Thymus (tissue), 11 donors: ENCODE data around the gene RPL7A. TPM values are rescaled to one million over a fixed set of nuclear protein-coding genes. Genes with fewer than 3 reads are reported as not detected.

Experiments used
- DNase-seq, 9 donors: peaks; one replicate each; pipeline ENCODE4 v3.0.0-alpha.2; 2013; ENCODE audit warnings: low spot score in 9 of 9, low read depth in 6 of 9, missing footprints in 1 of 9
- H3K27ac ChIP-seq, 2 donors: one replicate each; pipeline ENCODE4 v1.5.1; 2013; ENCODE audit warnings: control low read depth in 1 of 2, low read depth in 1 of 2, low read length in 1 of 2, mild to moderate bottlenecking in 1 of 2, moderate library complexity in 1 of 2
- H3K27me3 ChIP-seq, 2 donors: one replicate each; pipeline ENCODE4 v1.5.1; 2013; ENCODE audit warnings: low read length in 1 of 2; ENCODE audit not compliant: control insufficient read depth in 2 of 2, insufficient read depth in 1 of 2
- H3K36me3 ChIP-seq, 2 donors: one replicate each; pipeline ENCODE4 v1.5.1; 2013; ENCODE audit warnings: low read length in 1 of 2, mild to moderate bottlenecking in 1 of 2, moderate library complexity in 1 of 2; ENCODE audit not compliant: control insufficient read depth in 2 of 2, insufficient read depth in 2 of 2
- H3K4me1 ChIP-seq, 2 donors: one replicate each; pipeline ENCODE4 v1.5.1; 2013; ENCODE audit warnings: low read length in 2 of 2; ENCODE audit not compliant: control insufficient read depth in 2 of 2, insufficient read depth in 2 of 2
- H3K4me3 ChIP-seq, 2 donors: one replicate each; pipeline ENCODE4 v1.5.1; 2013; ENCODE audit warnings: low read length in 2 of 2, control low read depth in 1 of 2, mild to moderate bottlenecking in 1 of 2
- H3K9me3 ChIP-seq, 2 donors: one replicate each; pipeline ENCODE4 v1.5.1; 2013; ENCODE audit warnings: low read length in 1 of 2, mild to moderate bottlenecking in 1 of 2; ENCODE audit not compliant: control insufficient read depth in 2 of 2, insufficient read depth in 1 of 2
- WGBS: extraction: QIAGEN DNeasy Blood & Tissue Kit; methylation state at CpG from one replicate; pipeline ENCODE4 v1.1.7; 2013; 5-methylcytosine and 5-hydroxymethylcytosine counted together
- polyA plus RNA-seq: library from polyadenylated mRNA; stranded (reverse); fragments of 200-250 nt; gene quantifications from one replicate; pipeline ENCODE4 v1.2.3, GENCODE V29; 2013
- total RNA-seq: library from RNA; stranded (reverse); fragments of 120-200 nt; gene quantifications from one replicate; pipeline ENCODE4 v1.2.4, GENCODE V29; 2013
- donor health status: healthy.

RPL7A gene
- total and polyA plus RNA-seq, 2 donors, result 2,397 to 3,092 TPM

- H3K27ac ChIP-seq, result no peak overlapping the region
- 98% methylated on average over 14 of the region's 14 CpGs for WGBS
- no peak overlapping the region for H3K4me3 ChIP-seq
- peaks cover 49 to 54% of the 10 kb centered on the region in 2 donors for H3K36me3 ChIP-seq
- H3K27me3 ChIP-seq, result no peaks in the 10 kb centered on the region
- no peak for DNase-seq
- peaks cover 13 to 23% of the 10 kb centered on the region in 2 donors for H3K4me1 ChIP-seq
- no peaks in the 10 kb centered on the region for H3K9me3 ChIP-seq
Observed at GRCh38 chr9:133357656-133358055, 9.6 kb downstream of the RPL7A start.

DNA sequence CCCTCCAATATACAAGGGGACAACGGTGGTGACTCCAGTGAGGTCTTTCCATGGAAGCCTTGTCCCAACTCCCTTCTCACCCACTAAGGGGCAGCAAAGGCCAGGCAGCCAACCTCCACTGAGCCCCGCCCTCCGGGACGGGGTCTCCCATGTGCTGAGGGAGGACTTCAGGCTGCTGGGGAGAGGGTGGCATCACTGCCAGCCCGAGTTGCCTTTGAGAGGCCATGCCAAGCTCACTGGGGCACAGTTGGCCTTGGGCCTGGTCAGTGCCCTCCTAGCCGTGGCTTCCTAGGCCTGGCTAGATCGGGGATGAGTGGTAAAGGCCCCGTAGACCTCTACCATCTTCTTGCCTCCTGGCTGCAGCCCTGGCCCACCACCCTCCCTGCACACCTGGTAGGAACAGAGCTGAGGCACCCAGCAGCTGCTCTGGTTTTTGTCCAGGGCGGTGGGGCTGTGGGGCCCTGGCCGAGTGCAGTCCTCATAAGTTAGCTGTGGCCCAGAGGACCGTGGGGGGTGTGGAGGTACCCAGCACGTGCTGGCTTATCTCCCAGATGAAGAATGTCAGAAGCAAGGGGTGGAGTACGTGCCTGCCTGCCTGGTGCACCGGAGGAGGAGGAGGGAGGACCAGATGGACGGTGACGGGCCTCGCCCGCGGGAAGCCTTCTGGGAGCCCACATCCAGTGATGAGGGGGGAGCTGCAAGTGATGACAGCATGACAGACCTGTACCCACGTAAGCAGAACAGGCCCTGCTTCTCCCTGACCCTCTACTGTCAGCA is 11.6 kb downstream of the RPL7A start:
- no peak overlapping the region for H3K27ac ChIP-seq
- no peak overlapping the region for H3K4me3 ChIP-seq
- no peaks in the 10 kb centered on the region for H3K27me3 ChIP-seq
- no peaks in the 10 kb centered on the region for H3K9me3 ChIP-seq
- H3K4me1 ChIP-seq, result peaks cover 13 to 23% of the 10 kb centered on the region in 2 donors
- peaks cover 52% of the 10 kb centered on the region in 2 donors for H3K36me3 ChIP-seq
- WGBS, result 93% methylated on average over 20 of the region's 20 CpGs
- no peak for DNase-seq

DNA sequence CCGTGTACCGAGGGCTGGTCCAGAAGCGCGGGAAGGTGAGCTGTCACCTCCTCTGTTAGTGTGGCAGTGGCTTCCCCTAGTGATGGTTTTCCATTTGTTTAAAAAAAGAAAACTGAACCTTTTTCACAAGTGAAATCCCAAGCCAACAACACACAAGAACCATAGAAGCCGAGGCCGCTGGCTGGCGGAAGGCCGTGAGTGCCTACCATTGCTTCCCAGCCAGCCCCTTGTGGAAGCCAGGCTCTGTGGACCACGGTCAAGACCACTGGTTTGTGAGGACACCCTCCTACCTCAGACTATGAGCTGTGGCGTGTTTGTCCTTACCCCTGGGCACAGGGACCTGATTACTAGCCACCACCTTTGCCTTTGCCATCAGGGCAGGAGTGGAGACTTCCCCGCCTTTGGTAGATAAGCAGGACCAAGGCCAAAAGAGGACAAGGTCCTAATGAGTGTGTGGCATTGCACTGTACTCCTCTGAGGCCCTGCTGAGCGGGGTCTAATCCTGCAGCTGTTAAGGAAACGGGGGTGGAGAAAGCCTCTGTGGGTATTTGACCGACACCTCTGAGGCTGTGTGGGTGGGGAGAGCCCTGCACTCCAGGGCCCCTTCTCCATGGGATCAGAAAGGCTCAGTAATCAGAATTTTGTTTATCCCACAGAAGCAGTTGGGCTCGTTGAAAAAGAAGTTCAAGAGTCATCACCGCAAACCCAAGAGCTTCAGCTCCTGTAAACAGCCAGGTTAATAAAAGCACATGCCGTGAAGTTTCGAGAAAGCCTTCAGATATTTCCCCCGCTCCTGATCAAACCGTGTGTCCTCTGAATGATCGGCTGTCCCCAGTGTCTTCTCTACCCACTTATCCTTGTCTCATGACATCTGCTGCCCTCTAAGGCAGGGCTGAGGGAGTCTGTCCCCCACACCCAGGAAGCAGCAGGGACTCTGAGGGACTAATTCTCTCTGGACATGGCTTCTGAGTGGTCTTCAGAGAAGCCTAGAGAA is 12.7 kb downstream of the RPL7A start:
- no peaks in the 10 kb centered on the region for H3K9me3 ChIP-seq
- H3K36me3 ChIP-seq, result peaks cover 61 to 62% of the 10 kb centered on the region in 2 donors
- no peak overlapping the region for H3K4me3 ChIP-seq
- WGBS, result 94% methylated on average over 21 of the region's 21 CpGs
- no peak for DNase-seq
- peaks cover 10 to 20% of the 10 kb centered on the region in 2 donors for H3K4me1 ChIP-seq
- no peaks in the 10 kb centered on the region for H3K27me3 ChIP-seq
- H3K27ac ChIP-seq, result no peak overlapping the region

- no peak overlapping the region for H3K4me3 ChIP-seq
- H3K9me3 ChIP-seq, result no peaks in the 10 kb centered on the region
- WGBS, result 95% methylated on average over 13 of the region's 13 CpGs
- peaks cover 70 to 71% of the 10 kb centered on the region in 2 donors for H3K36me3 ChIP-seq
- no peak for DNase-seq
- H3K27ac ChIP-seq, result no peak overlapping the region
- H3K27me3 ChIP-seq, result no peaks in the 10 kb centered on the region
- H3K4me1 ChIP-seq, result peaks cover 8 to 18% of the 10 kb centered on the region in 2 donors
Observed at GRCh38 chr9:133361507-133362092, 13.6 kb downstream of the RPL7A start.

DNA sequence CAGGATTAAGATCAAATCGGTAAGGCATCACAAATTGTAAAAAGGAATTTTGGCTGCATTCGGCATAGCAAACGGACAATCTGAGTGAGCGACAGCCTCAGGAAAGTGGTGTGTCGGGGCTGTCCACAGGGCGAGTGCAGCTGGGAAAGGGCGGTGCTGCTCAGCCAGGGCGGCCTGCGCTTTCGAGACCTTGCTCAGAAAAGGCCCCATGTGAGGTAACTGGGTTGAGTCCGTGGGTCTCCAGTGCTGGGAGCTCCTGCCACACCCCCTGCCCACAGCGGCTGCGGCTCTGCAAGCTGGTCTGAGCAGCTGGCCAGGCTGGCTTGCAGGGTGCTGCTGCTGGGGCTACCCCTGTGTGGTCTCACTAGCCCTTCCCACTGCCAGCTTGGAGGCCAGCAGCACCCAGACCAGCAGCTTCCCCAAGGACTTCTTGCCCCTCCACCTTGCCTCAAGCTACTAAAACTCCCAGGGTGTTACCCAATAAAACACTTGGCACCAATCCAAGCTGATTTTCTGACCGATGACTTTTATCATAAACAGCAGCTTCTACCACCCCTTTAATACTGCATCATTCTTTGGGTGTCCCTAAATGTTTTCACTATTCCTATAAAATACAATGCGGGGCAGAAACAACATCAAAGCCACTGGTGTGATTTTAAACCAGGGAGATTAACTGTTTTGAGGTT is 14.5 kb downstream of the RPL7A start:
- no peaks in the 10 kb centered on the region for H3K27me3 ChIP-seq
- WGBS, result 98% methylated on average over 15 of the region's 15 CpGs
- peaks cover 79 to 80% of the 10 kb centered on the region in 2 donors for H3K36me3 ChIP-seq
- H3K4me1 ChIP-seq, result peaks cover 0 to 10% of the 10 kb centered on the region in 2 donors
- no peak overlapping the region for H3K4me3 ChIP-seq
- H3K27ac ChIP-seq, result no peak overlapping the region
- DNase-seq, result no peak
- H3K9me3 ChIP-seq, result no peaks in the 10 kb centered on the region

DNA sequence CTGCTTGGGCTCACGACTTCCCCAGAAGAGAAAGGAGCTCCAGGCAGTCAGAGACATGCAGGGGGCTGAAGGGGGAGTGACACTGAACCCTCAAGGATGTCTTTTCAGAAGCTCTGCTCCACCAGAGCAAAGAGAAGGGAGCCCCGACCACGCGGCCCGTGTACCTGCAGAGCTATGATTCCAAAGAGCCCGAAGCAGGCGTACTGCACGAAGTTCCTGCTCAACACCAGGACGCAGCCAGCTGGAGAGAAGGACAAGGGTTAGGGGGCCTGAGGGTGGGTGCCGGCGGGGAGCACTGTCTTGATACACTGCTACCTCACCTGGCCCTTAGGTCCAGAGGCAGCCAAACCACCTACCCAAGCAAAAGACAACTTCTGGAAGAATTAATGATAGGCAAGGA is 18.4 kb downstream of the RPL7A start:
- H3K36me3 ChIP-seq, result peaks cover 72 to 87% of the 10 kb centered on the region in 2 donors
- H3K9me3 ChIP-seq, result no peaks in the 10 kb centered on the region
- WGBS, result 97% methylated on average over 11 of the region's 11 CpGs
- H3K4me3 ChIP-seq, result no peak overlapping the region
- H3K4me1 ChIP-seq, result peaks cover 13 to 35% of the 10 kb centered on the region in 2 donors
- DNase-seq, result no peak
- H3K27me3 ChIP-seq, result no peaks in the 10 kb centered on the region
- H3K27ac ChIP-seq, result no peak overlapping the region

GRCh38 chr9:133367221-133367620 is 19.2 kb downstream of the RPL7A start:
- Histone ChIP-seq H3K9me3 (no peaks in the 10 kb centered on the region), H3K4me1 (peaks cover 16 to 42% of the 10 kb centered on the region in 2 donors), H3K27ac (no peak overlapping the region), H3K36me3 (peaks cover 66 to 82% of the 10 kb centered on the region in 2 donors), H3K27me3 (no peaks in the 10 kb centered on the region), H3K4me3 (no peak overlapping the region)
- 98% methylated on average over 22 of the region's 22 CpGs for WGBS
- DNase-seq, result no peak

DNA sequence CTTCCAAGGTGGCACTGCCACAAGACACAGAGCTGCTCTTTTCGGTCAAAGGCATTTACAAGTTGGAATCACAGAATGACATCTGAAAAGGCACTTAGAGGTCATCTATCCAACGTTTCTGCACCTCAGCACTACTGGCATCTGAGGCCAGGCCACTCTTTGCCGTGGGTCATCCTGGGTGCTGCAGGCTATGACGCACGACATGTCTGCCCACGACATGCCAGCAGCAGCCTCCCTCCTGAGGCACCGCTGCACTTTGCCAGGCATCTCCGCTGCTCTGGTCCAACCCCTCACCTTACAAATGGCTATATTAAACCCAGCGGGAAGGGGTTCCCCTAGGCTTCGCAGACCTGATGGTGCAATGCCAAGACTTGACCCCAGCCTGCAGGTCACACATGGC is 19.8 kb downstream of the RPL7A start:
- peaks cover 65 to 82% of the 10 kb centered on the region in 2 donors for H3K36me3 ChIP-seq
- no peak overlapping the region for H3K27ac ChIP-seq

More for the DNA sequence above, 19.8 kb downstream of the RPL7A start:
- Histone ChIP-seq H3K27me3 (no peaks in the 10 kb centered on the region), H3K9me3 (no peaks in the 10 kb centered on the region), H3K4me3 (no peak overlapping the region), H3K4me1 (peaks cover 19 to 48% of the 10 kb centered on the region in 2 donors)
- WGBS, result 96% methylated on average over 10 of the region's 10 CpGs
- DNase-seq, result no peak
